Natural killer cell treated with Interleukin-12 subunit alpha and Interleukin-12 subunit beta and Interleukin-15 and Interleukin-18, amount 100 ng/mL, for 72 hours (primary cell): Measurements from ENCODE around the gene PSAPL1. TPM values are rescaled to one million over a fixed set of nuclear protein-coding genes. Genes with fewer than 3 reads are reported as not detected.

Source experiments
- total RNA-seq, 2 donors: library from RNA; stranded (reverse); gene quantifications; one replicate each; pipeline ENCODE4 v1.2.3, GENCODE V29; 2022

The PSAPL1 gene
- total RNA-seq, 2 donors from 2014 or later, result not detected

Other genes with a start within 250 kb of the PSAPL1 start
- gene SORCS2, start 242.4 kb downstream of the PSAPL1 start, total RNA-seq, result under 1 TPM; 0.17 to 0.21 TPM